Karpas-422 (cell line): Measurements from ENCODE around the gene CPT1C. TPM values are rescaled to one million over a fixed set of nuclear protein-coding genes. Genes with fewer than 3 reads are reported as not detected.

Experiments
- DNase-seq: peaks from one replicate; pipeline ENCODE4 v3.0.0-alpha.2; 2015
- H2AFZ ChIP-seq: fragments of 200-600 bp; sonication (generic); 2 replicates; pipeline ENCODE4 v1.6.1; 2014; ENCODE audit warnings: antibody characterized with exemption, low read length, mixed read lengths
- H3K27ac ChIP-seq: fragments of 200-600 bp; sonication (generic); 2 replicates; pipeline ENCODE4 v1.5.1; 2014; ENCODE audit warnings: mild to moderate bottlenecking, low read length, moderate library complexity
- H3K27me3 ChIP-seq: fragments of 200-600 bp; sonication (generic); 2 replicates; pipeline ENCODE4 v1.6.1; 2014; ENCODE audit warnings: low read length, mixed read lengths
- H3K36me3 ChIP-seq: fragments of 200-600 bp; sonication (generic); 2 replicates; pipeline ENCODE4 v1.6.1; 2014; ENCODE audit warnings: low read length, mixed read lengths; ENCODE audit not compliant: insufficient read depth
- H3K4me1 ChIP-seq: fragments of 200-600 bp; sonication (generic); 2 replicates; pipeline ENCODE4 v1.6.1; 2014; ENCODE audit warnings: mild to moderate bottlenecking, low read length, mixed read lengths
- H3K4me2 ChIP-seq: fragments of 200-600 bp; sonication (generic); 2 replicates; pipeline ENCODE4 v1.6.1; 2014; ENCODE audit warnings: low read length, low read depth, mild to moderate bottlenecking; ENCODE audit not compliant: poor library complexity, severe bottlenecking
- H3K4me3 ChIP-seq: fragments of 200-600 bp; sonication (generic); 2 replicates; pipeline ENCODE4 v1.5.1; 2014; ENCODE audit warnings: mild to moderate bottlenecking, antibody characterized with exemption, low read length, mixed read lengths
- H3K79me2 ChIP-seq: fragments of 200-600 bp; sonication (generic); 2 replicates; pipeline ENCODE4 v1.6.1; 2014; ENCODE audit warnings: mild to moderate bottlenecking, low read length, mixed read lengths
- H3K9ac ChIP-seq: fragments of 200-600 bp; sonication (generic); 2 replicates; pipeline ENCODE4 v1.6.0; 2014; ENCODE audit warnings: low read length
- H3K9me2 ChIP-seq: fragments of 200-600 bp; sonication (generic), shearing (Covaris generic); replicated peaks from 2 replicates; pipeline ENCODE4 v1.6.0; 2014; ENCODE audit warnings: mild to moderate bottlenecking, low read length, moderate library complexity; ENCODE audit not compliant: insufficient read depth
- H3K9me3 ChIP-seq: fragments of 300-700, 200-600 bp; sonication (generic); 2 replicates; pipeline ENCODE4 v1.6.1; 2014; ENCODE audit warnings: low read length, mixed read lengths
- H4K20me1 ChIP-seq: fragments of 200-600 bp; sonication (generic); 2 replicates; pipeline ENCODE4 v1.6.1; 2014; ENCODE audit warnings: mild to moderate bottlenecking, antibody characterized with exemption, low read length, low read depth; ENCODE audit not compliant: insufficient read depth
- total RNA-seq: library from RNA; depleted of rRNA; stranded (reverse); fragments of >200 nt; shearing (Covaris generic); gene quantifications from 2 replicates; pipeline ENCODE4 v1.2.3, GENCODE V29; 2014; ENCODE audit warnings: low replicate concordance

Gene CPT1C
- total RNA-seq, 1 experiment from 2014 or later = 0.26 TPM

GRCh38 chr19:49688531-49689132 lies 2.3 kb upstream of the CPT1C start:
- Histone ChIP-seq H3K27me3 (no peaks in the 10 kb centered on the region), H3K79me2 (no peaks in the 10 kb centered on the region; the same call in 1 of the 2 replicates), H4K20me1 (peaks cover 25% of the 10 kb centered on the region; the same call in 1 of the 2 replicates), H3K36me3 (peaks cover 24% of the 10 kb centered on the region), H3K4me1 (no peaks in the 10 kb centered on the region), H3K9me3 (no peaks in the 10 kb centered on the region), H3K4me2 (no peak overlapping the region), H3K27ac (no peak overlapping the region), H3K9ac (no peak overlapping the region), H3K9me2 (no peaks in the 10 kb centered on the region), H3K4me3 (no peak overlapping the region), H2AFZ (no peak overlapping the region)
- no peak for DNase-seq

DNA sequence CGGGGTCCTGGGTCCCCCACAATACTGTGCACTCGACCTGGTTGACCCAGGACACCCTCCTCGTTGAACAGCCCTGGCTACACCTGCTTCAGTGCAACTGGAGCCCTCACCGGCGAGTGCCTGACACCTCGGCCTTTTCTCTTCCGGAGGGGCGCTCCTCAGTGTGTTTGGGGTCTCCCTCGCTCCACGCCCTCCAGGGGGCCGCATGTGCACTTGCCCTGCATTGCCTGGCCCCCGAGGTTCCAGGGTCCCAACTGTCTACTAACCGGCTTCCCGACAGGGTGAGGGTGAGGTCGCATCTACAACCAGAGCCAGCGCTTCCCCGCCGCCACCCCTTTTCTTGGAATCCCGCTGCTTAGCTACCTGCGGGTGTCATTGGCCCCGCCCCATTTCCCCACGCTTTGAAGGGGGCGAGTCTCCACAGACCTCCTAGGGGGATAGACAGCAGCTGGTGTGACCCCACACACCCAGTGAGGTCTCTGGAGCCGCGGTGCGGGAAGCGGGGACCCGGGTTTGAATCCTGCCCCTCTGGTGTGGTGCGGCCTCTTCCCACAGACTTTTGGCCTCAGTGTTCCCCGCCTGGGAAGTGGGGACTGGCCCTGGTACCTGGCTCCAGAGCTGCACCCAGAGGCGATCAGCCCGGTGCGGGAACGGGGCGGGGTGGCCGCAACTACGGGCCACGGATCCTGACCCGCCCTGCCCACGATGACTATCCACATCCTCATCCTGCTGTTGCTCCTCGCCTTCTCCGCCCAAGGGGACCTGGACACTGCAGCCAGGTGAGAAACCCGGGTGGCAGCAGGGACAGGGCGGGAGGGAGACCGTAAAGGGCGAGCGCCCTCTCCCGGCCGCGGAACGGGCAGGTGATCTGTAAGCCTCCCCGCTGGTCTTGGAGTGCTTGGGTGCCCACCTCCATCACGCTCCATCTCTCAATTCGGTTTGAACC lies 1.5 kb upstream of the CPT1C start, which contains the start of gene ADM5:
ADM5 (plus strand) TSS at position 462 of the 946 bp plus-strand sequence; CDS start at position 706, 244 bp downstream.
- no peak within 1 kb of the TSS for H2AFZ ChIP-seq
- no peaks in the 10 kb centered on the region for H3K4me1 ChIP-seq
- no peak within 1 kb of the TSS for H3K27ac ChIP-seq
- H3K9ac ChIP-seq = no peak within 1 kb of the TSS
- no peak for DNase-seq
- no peaks in the 10 kb centered on the region for H3K9me2 ChIP-seq
- no peaks in the 10 kb centered on the region for H3K27me3 ChIP-seq
- peaks cover 18% of the 10 kb centered on the region; the same call in 1 of the 2 replicates for H4K20me1 ChIP-seq
- H3K4me2 ChIP-seq = no peak within 1 kb of the TSS
- no peaks in the 10 kb centered on the region; the same call in 1 of the 2 replicates for H3K79me2 ChIP-seq
- H3K4me3 ChIP-seq = no peak within 1 kb of the TSS
- H3K9me3 ChIP-seq = no peaks in the 10 kb centered on the region
- H3K36me3 ChIP-seq = peaks cover 18% of the 10 kb centered on the region

- H3K27me3 ChIP-seq = no peaks in the 10 kb centered on the region
- H3K36me3 ChIP-seq = peaks cover 11% of the 10 kb centered on the region
- H3K9ac ChIP-seq = no peak overlapping the region
- peaks cover 11% of the 10 kb centered on the region; the same call in 1 of the 2 replicates for H4K20me1 ChIP-seq
- no peaks in the 10 kb centered on the region for H3K4me1 ChIP-seq
- no peak overlapping the region for H2AFZ ChIP-seq
- no peak overlapping the region for H3K4me2 ChIP-seq
- no peak for DNase-seq
- no peaks in the 10 kb centered on the region for H3K9me2 ChIP-seq
- no peaks in the 10 kb centered on the region for H3K9me3 ChIP-seq
- H3K79me2 ChIP-seq = no peaks in the 10 kb centered on the region
- no peak overlapping the region for H3K4me3 ChIP-seq
- no peak overlapping the region for H3K27ac ChIP-seq
These were observed 749 bp upstream of the CPT1C start for GRCh38 chr19:49690079-49690655.

DNA sequence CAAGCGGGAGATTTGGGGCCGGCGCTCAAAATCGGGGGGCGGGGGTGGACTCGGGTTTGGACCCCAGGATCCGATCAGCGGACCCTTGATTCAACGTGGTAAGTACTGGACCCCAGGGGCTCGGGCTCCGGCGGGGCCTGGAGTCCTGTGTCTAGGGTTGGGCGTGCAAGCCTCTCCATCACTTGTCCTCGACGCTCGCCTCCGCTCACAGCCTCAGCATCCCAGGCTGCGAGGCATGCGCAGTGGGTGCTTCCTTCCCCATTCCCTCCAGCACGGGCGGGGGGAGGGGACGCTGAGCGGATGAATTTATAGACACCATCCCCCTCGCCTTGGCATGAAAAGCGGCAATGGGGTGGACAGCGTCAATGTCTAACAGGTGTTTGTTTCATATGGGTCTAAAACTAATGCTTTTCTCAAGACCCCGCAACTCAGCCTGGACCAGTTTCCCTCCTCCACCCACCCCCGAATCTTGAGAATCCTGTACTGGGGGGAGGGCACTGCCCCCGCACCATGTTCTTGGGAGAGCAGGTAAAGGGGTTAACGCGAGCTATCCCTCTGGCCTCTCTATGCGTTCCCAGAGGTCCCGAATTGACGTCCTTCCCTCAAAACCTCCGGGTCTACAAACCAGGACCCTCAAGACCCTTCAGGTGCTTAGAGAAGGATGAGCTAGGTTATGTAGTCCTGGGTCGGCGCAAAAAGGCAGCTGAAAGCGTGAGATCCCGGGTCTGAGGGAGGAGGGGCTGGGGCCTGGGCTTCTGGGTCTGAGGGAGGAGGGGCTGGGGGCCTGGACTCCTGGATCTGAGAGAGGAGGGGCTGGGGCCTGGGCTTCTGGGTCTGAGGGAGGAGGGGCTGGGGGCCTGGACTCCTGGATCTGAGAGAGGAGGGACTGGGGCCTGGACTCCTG lies 579 bp downstream of the CPT1C start:
- H3K9me2 ChIP-seq = no peaks in the 10 kb centered on the region
- H4K20me1 ChIP-seq = no peaks in the 10 kb centered on the region
- no peak overlapping the region for H3K9ac ChIP-seq
- H3K27ac ChIP-seq = no peak overlapping the region
- H3K4me3 ChIP-seq = no peak overlapping the region
- no peaks in the 10 kb centered on the region for H3K4me1 ChIP-seq
- no peaks in the 10 kb centered on the region for H3K27me3 ChIP-seq
- peak; percentile 54 for DNase-seq
- no peaks in the 10 kb centered on the region for H3K79me2 ChIP-seq
- H2AFZ ChIP-seq = no peak overlapping the region
- no peak overlapping the region for H3K4me2 ChIP-seq
- H3K9me3 ChIP-seq = no peaks in the 10 kb centered on the region
- no peaks in the 10 kb centered on the region; the same call in 1 of the 2 replicates for H3K36me3 ChIP-seq

GRCh38 chr19:49692147-49692506 lies 1.2 kb downstream of the CPT1C start:
- Histone ChIP-seq H3K27ac (no peak overlapping the region), H3K36me3 (no peaks in the 10 kb centered on the region; the same call in 1 of the 2 replicates), H3K4me2 (no peak overlapping the region), H3K9ac (no peak overlapping the region), H3K79me2 (no peaks in the 10 kb centered on the region), H2AFZ (no peak overlapping the region), H3K9me3 (no peaks in the 10 kb centered on the region), H3K27me3 (no peaks in the 10 kb centered on the region), H3K4me1 (no peaks in the 10 kb centered on the region), H3K9me2 (no peaks in the 10 kb centered on the region), H4K20me1 (no peaks in the 10 kb centered on the region), H3K4me3 (no peak overlapping the region)
- DNase-seq = peak; percentile 71

DNA sequence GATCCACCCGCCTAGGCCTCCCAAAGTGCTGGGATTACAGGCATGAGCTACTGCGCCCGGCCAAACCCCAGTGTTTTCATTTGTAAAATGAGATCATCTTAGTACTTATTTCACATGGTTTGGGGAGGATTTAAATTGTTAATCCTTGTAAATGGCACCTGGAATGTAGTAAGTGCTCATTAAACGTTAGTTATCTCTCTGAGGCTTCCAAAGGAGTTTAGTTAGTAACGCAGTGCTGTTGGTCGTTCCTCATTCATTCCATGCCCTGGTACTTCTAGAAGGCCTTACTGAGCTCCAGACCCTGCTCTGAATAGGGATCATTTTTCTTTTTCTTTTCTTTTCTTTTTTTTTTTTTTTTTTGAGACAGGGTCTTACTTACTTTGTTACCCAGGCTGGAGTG lies 5.2 kb downstream of the CPT1C start:
- no peak overlapping the region for H3K4me3 ChIP-seq
- H3K79me2 ChIP-seq = no peaks in the 10 kb centered on the region
- H3K9ac ChIP-seq = no peak overlapping the region
- H3K27me3 ChIP-seq = no peaks in the 10 kb centered on the region
- DNase-seq = no peak
- H4K20me1 ChIP-seq = no peaks in the 10 kb centered on the region
- H3K4me2 ChIP-seq = no peak overlapping the region
- no peaks in the 10 kb centered on the region for H3K9me2 ChIP-seq
- no peaks in the 10 kb centered on the region for H3K4me1 ChIP-seq
- H2AFZ ChIP-seq = no peak overlapping the region
- H3K9me3 ChIP-seq = no peaks in the 10 kb centered on the region
- H3K27ac ChIP-seq = no peak overlapping the region
- H3K36me3 ChIP-seq = no peaks in the 10 kb centered on the region

- Histone ChIP-seq H3K27me3 (no peaks in the 10 kb centered on the region), H3K27ac (no peak overlapping the region), H3K36me3 (no peaks in the 10 kb centered on the region), H2AFZ (no peak overlapping the region), H4K20me1 (no peaks in the 10 kb centered on the region), H3K4me1 (no peaks in the 10 kb centered on the region), H3K9ac (no peak overlapping the region), H3K79me2 (no peaks in the 10 kb centered on the region), H3K4me2 (no peak overlapping the region), H3K9me2 (no peaks in the 10 kb centered on the region), H3K4me3 (no peak overlapping the region), H3K9me3 (no peaks in the 10 kb centered on the region)
- DNase-seq = no peak
These were observed 5.9 kb downstream of the CPT1C start for GRCh38 chr19:49696865-49697264.
